Stimulated activated CD8-positive, alpha-beta memory T cell treated with anti-CD3 and anti-CD28 coated beads, Interleukin-4, amount 100 ng/mL, for 48 hours (primary cell): ENCODE data around the gene DPP6.
A peak's percentile ranks its signal among the peaks of the same experiment; 100 is the strongest.

Experiments used
- DNase-seq: peaks from one replicate; pipeline ENCODE4 v3.0.0-alpha.2; 2020

Gene DPP6

GRCh38 chr7:154679379-154680053 is 627.3 kb downstream of the DPP6 start:
- no peak for DNase-seq

GRCh38 chr7:154680894-154681659 is 628.9 kb downstream of the DPP6 start:
- DNase-seq: no peak

GRCh38 chr7:154682003-154682402 is 629.8 kb downstream of the DPP6 start:
- DNase-seq: no peak

DNA sequence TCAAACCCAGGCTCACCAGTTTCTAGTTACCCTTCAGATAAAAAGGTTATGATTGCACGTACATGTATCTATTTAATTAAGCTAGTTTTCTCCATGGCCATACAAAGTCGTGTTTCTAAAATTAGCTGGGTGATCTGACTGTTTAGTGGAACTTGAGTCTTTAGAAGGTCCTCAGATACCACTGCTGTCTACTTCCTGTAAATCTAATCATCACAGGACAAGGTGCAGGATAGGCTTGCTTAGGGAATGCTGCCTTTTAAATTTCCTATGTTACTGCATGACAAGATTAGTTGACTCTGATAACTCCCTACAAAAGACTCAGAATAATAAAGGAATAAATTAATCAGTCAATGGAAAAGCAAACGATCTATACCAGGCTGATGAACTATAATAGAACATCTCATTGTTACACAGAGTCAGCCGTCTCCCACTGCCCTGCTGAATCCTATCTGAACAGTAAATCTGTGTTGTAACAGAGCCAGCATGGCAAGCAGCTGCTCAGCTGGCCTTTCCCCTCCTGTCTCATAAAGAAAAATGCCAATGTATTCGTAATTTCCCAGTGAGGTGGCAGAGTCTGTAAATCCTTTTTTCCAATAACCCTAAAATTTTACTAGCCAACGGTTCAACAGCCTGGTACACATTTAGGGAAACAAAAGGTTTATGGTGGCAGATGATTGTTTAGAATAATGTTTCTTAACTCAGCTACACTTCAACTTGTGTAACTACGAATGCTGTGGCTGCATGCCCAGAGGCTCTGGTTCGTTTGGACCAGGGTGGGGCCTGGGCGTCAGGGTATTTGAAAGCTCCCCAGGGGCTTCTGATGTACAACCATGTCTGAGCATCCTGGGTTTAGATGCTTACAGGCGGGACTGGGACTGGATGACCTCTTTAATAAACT is 632.7 kb downstream of the DPP6 start:
- no peak for DNase-seq

GRCh38 chr7:154685564-154685901 is 633.3 kb downstream of the DPP6 start:
- no peak for DNase-seq

GRCh38 chr7:154686305-154686704 is 634.1 kb downstream of the DPP6 start:
- no peak for DNase-seq

GRCh38 chr7:154688952-154689351 is 636.8 kb downstream of the DPP6 start:
- no peak for DNase-seq

- no peak for DNase-seq
These were observed 638.2 kb downstream of the DPP6 start for GRCh38 chr7:154690411-154690810.

GRCh38 chr7:154693661-154694060 is 641.5 kb downstream of the DPP6 start:
- DNase-seq: no peak

GRCh38 chr7:154695836-154696235 is 643.6 kb downstream of the DPP6 start:
- no peak for DNase-seq

GRCh38 chr7:154696556-154696955 is 644.4 kb downstream of the DPP6 start:
- no peak for DNase-seq

DNA sequence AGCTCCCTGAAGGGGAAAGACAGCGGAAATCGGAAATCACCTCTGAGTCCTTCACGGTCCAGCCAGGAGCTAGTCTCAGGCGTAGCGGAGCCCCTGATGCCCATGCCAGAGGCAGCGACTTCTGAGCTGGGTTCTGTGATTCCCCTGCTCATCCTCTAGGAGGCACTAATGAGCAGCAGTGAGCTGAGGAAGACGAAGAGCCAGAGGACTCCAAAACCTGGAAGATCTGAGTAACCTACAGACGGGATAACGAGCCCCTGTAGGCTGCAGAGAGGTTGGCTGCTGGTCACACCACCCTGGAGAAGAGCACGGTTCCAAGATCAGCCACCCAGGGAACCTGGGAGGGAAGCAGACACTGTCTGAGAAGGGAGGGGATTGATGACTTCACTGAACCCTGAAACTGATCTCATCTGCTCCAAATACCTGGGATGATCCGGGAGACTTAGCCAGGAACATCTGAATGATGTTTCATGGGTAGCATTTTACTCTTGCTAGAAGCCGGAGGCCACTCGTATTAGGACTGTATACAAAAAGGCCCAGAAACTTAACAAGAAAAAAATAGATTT is 646.6 kb downstream of the DPP6 start:
- DNase-seq: peak; percentile 24

GRCh38 chr7:154699417-154699816 is 647.2 kb downstream of the DPP6 start:
- peak; percentile 34 for DNase-seq

GRCh38 chr7:154709840-154710520 is 657.8 kb downstream of the DPP6 start:
- no peak for DNase-seq

- no peak for DNase-seq
These were observed 667.8 kb downstream of the DPP6 start for GRCh38 chr7:154720016-154720415.

DNA sequence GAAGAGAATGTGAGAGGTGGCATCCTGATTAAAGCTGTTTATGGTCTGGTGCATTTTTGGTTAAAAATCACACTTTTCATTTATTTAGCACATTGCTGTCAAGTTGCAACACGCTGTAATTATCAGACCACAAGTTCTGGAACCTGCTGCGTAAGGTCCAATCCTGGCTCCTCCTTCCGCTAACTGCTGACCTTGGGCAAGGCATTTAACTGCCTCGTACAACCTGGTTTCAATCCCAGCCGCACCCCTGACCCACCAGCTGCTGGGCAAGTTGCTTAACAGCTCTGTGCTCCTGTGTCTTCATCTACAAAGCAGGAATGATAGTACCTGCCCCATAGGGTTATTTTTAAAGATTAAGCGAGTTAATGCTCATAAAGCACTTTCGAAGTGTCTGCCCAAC is 668.9 kb downstream of the DPP6 start:
- no peak for DNase-seq

DNA sequence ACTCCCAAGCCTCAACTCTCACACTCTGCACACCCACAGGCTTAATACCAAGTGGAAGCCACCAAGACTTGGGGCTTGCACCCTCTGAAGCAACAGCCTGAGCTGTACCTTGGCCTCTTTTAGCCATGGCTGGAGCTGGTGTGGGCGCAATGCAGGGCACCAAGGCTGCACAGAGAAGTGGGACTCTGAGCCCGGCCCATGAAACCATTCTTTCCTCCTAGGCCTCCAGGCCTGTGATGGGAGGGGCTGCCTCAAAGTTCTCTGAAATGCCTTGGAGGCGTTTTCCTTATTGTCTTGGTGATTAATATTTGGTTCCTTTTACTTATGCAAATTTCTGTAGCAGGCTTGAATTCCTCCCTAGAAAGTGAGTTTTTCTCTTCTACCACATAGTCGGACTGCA is 674.2 kb downstream of the DPP6 start:
- no peak for DNase-seq

GRCh38 chr7:154729056-154729455 is 676.9 kb downstream of the DPP6 start:
- DNase-seq: no peak

- DNase-seq: no peak
These were observed 683.6 kb downstream of the DPP6 start for GRCh38 chr7:154735766-154736165.

DNA sequence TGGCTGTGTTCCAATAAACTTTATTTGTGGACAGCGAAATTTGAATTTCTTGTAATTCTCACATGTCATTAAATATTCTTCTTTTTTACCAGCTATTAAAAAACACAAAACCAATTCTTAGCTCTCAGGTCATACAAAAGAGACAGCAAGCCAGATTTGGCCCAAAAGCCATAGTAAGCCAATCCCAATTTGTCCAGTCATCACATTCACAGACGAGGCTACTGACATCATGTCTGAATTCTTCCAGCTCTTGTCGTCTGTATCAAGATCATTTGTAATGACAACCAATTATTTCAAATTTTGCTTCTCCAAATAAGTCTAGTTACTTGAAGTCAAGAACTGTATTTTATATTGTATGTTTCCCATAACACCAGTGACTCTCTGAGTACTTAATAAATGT is 684.2 kb downstream of the DPP6 start:
- DNase-seq: no peak

- DNase-seq: no peak
These were observed 686.0 kb downstream of the DPP6 start for GRCh38 chr7:154738216-154738615.

GRCh38 chr7:154741131-154741530 is 688.9 kb downstream of the DPP6 start:
- no peak for DNase-seq

DNA sequence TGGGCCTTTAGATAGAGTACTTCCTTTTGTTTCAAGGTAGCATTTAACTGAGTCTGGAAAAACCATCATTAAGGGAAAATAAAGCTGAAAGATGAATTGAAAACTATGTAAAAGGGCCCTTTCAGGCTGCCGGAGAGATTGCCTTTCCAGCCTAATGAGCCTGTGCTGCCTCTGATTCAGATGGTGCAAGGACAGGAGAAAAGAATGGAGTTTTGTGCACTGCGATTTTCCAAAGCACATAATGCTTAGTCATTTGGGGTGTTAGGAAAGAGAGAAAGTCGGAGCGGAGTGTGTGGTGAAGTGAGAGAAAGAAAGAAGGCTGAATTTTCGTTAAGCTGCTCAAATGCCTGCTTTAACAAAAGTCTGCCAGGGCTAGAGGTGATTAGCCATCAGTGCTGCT is 691.0 kb downstream of the DPP6 start:
- DNase-seq: no peak
